Colonic mucosa (tissue), 4 donors: ENCODE data around the gene ZNF710. TPM values are rescaled to one million over a fixed set of nuclear protein-coding genes. Genes with fewer than 3 reads are reported as not detected.

Experiments
- DNase-seq: peaks from one replicate; pipeline ENCODE4 v3.0.0-alpha.2; 2020
- H3K27ac ChIP-seq: fragments of 200-600 bp; one replicate; pipeline ENCODE4 v1.8.0; 2021
- H3K27me3 ChIP-seq: fragments of 200-600 bp; one replicate; pipeline ENCODE4 v1.8.0; 2021
- H3K36me3 ChIP-seq: fragments of 200-600 bp; one replicate; pipeline ENCODE4 v1.8.0; 2021
- H3K4me1 ChIP-seq: fragments of 200-600 bp; one replicate; pipeline ENCODE4 v1.8.0; 2021; ENCODE audit warnings: mild to moderate bottlenecking
- H3K4me3 ChIP-seq: fragments of 200-600 bp; one replicate; pipeline ENCODE4 v1.8.0; 2021
- H3K9ac ChIP-seq, 2 donors: one replicate each; pipeline ENCODE4 v1.7.0; 2013; ENCODE audit warnings: control low read depth in 2 of 2, low read depth in 2 of 2, low read length in 2 of 2
- H3K9me3 ChIP-seq: fragments of 200-600 bp; one replicate; pipeline ENCODE4 v1.8.0; 2021
- CTCF ChIP-seq: fragments of 200-600 bp; IDR thresholded peaks from one replicate; pipeline ENCODE4 v1.8.0; 2022; ENCODE audit warnings: antibody characterized with exemption, mild to moderate bottlenecking
- intact Hi-C: fragments of 100-400 bp; cut with DNase I; formaldehyde crosslinking; loops from one replicate; pipeline ENCODE4 v1.14.1; 2022
- total RNA-seq, 2 donors: library from RNA; stranded (reverse); fragmentation: NEBNext Ultra II Directional in 1 of 2; extraction: Animal tissue kit (Norgen Biotek cat#: 25700) in 1 of 2; gene quantifications; one replicate each; pipeline ENCODE4 v1.2.1, GENCODE V29; 2021
- donor health status: healthy.
- donor health status: DM: no; HTN: no; CAD: no.
- donor health status: DM: no; HTN: no; CAD: no.

Gene ZNF710
- total RNA-seq, 2 donors from 2014 or later: 35.0 to 43.7 TPM

- TF ChIP-seq CTCF: peak; percentile 65
- intact Hi-C loops: loop anchor here (5.0 to 10.0 kb wide), 2 partner anchors 169 to 327 kb away; no protein-coding TSS in a partner anchor
- DNase-seq: peak; percentile 90
- Histone ChIP-seq H3K4me3 (no peak overlapping the region), H3K9me3 (no peaks in the 10 kb centered on the region), H3K9ac (no peak overlapping the region), H3K4me1 (no peaks in the 10 kb centered on the region), H3K27me3 (no peaks in the 10 kb centered on the region), H3K27ac (no peak overlapping the region), H3K36me3 (peaks cover 16% of the 10 kb centered on the region)
Observed at GRCh38 chr15:90071220-90071807, 70.2 kb downstream of the ZNF710 start.

DNA sequence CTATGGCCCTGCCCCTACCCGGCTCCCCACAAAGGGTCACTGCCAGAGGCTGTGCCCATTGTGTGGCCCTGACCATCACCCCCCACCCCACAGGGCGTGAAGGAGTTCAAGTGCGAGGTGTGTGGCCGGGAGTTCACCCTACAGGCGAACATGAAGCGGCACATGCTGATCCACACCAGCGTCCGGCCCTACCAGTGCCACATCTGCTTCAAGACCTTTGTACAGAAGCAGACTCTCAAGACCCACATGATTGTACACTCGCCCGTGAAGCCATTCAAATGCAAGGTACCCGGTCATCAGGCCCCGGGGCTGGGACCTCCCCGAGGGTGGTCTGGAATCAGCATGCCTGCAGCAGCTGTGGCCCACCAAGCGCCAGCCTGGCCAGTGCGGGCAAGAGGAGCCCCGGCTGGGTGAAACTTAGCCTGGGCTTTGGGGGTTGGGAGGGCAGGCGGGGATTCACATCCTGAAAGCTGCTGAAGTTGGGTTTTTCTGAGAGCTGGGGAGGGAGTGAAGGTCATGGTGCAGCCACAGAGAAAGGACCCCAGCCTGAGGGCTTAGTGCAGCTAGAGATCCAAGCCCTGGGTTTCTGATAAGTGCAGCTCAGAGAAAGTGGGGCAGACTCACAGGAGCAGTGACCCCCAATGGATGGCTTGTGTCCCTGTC, 72.0 kb downstream of the ZNF710 start:
- H3K27me3 ChIP-seq: no peaks in the 10 kb centered on the region
- H3K4me3 ChIP-seq: no peak overlapping the region
- TF ChIP-seq CTCF: no peak
- peaks cover 12% of the 10 kb centered on the region for H3K36me3 ChIP-seq
- no peaks in the 10 kb centered on the region for H3K9me3 ChIP-seq
- H3K4me1 ChIP-seq: no peaks in the 10 kb centered on the region
- no peak overlapping the region for H3K9ac ChIP-seq
- DNase-seq: no peak
- no peak overlapping the region for H3K27ac ChIP-seq
- intact Hi-C loops: loop anchor here (5.0 to 10.0 kb wide), 2 partner anchors 171 to 328 kb away; no protein-coding TSS in a partner anchor

DNA sequence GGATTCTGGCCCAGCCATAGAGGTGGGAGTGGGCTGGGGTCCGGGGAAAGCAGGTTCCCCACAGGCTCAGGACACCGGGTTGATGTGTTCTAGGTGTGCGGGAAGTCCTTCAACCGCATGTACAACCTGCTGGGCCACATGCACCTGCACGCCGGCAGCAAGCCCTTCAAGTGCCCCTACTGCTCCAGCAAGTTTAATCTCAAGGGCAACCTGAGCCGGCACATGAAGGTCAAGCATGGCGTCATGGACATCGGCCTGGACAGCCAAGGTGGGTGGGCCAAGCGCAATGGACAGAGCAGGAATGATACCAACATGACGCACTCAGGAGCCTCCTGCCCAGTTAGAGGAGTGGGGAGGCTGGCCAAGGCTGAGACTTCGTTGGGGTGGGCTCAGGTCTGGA, 72.9 kb downstream of the ZNF710 start:
- intact Hi-C loops: loop anchor here (5.0 to 10.0 kb wide), 2 partner anchors 172 to 329 kb away; no protein-coding TSS in a partner anchor
- Histone ChIP-seq H3K36me3 (peaks cover 8% of the 10 kb centered on the region), H3K27ac (no peak overlapping the region), H3K9me3 (no peaks in the 10 kb centered on the region), H3K27me3 (no peaks in the 10 kb centered on the region), H3K9ac (no peak overlapping the region), H3K4me3 (no peak overlapping the region), H3K4me1 (no peaks in the 10 kb centered on the region)
- no peak for DNase-seq
- TF ChIP-seq CTCF: no peak

GRCh38 chr15:90074916-90075315, 73.8 kb downstream of the ZNF710 start:
- H3K4me3 ChIP-seq: no peak overlapping the region
- no peak overlapping the region for H3K27ac ChIP-seq
- peaks cover 8% of the 10 kb centered on the region for H3K36me3 ChIP-seq
- DNase-seq: no peak
- no peaks in the 10 kb centered on the region for H3K4me1 ChIP-seq
- TF ChIP-seq CTCF: no peak
- H3K9me3 ChIP-seq: no peaks in the 10 kb centered on the region
- no peaks in the 10 kb centered on the region for H3K27me3 ChIP-seq
- H3K9ac ChIP-seq: no peak overlapping the region
- intact Hi-C loops: loop anchor here (5.0 to 10.0 kb wide), 2 partner anchors 173 to 330 kb away; no protein-coding TSS in a partner anchor

- intact Hi-C loops: loop anchor here (10.0 kb wide), 1 partner anchor 331 kb away; no protein-coding TSS in a partner anchor
- Histone ChIP-seq H3K27me3 (no peaks in the 10 kb centered on the region), H3K27ac (no peak overlapping the region), H3K9ac (no peak overlapping the region), H3K36me3 (peaks cover 8% of the 10 kb centered on the region), H3K4me1 (no peaks in the 10 kb centered on the region), H3K4me3 (no peak overlapping the region), H3K9me3 (no peaks in the 10 kb centered on the region)
- DNase-seq: no peak
- no peak for TF ChIP-seq CTCF
Observed at GRCh38 chr15:90075420-90076289, 74.5 kb downstream of the ZNF710 start.
